GM12801 (cell line): ENCODE measurements around the gene DTWD1.

Source experiments
- TF ChIP-seq, protein P1 (sequence below): IDR thresholded peaks from one replicate; pipeline ENCODE4 v1.5.1; 2011; ENCODE audit warnings: control low read depth; ENCODE audit not compliant: insufficient read length; ENCODE audit errors: extremely low read depth

Gene DTWD1

DNA sequence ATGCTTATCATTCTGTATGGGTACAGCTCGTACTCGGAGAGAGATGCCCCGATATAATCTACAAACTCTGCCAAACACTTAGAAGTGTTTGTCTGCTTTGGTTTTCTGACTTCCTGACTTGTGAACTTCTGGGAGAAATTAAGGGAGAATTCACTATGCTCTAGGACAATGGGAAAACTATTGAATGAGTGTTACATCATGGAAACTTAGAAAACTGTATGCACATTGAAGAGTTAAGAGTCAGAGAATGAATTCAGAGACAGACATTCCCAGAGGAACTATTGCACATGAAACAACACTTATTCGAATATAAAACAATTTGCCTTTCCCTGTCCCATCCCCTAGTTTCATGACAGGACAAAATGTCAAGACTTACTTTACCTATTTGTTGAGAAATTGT, 57.8 kb downstream of the DTWD1 start:
- TF ChIP-seq, protein P1, sequence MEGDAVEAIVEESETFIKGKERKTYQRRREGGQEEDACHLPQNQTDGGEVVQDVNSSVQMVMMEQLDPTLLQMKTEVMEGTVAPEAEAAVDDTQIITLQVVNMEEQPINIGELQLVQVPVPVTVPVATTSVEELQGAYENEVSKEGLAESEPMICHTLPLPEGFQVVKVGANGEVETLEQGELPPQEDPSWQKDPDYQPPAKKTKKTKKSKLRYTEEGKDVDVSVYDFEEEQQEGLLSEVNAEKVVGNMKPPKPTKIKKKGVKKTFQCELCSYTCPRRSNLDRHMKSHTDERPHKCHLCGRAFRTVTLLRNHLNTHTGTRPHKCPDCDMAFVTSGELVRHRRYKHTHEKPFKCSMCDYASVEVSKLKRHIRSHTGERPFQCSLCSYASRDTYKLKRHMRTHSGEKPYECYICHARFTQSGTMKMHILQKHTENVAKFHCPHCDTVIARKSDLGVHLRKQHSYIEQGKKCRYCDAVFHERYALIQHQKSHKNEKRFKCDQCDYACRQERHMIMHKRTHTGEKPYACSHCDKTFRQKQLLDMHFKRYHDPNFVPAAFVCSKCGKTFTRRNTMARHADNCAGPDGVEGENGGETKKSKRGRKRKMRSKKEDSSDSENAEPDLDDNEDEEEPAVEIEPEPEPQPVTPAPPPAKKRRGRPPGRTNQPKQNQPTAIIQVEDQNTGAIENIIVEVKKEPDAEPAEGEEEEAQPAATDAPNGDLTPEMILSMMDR = no peak

DNA sequence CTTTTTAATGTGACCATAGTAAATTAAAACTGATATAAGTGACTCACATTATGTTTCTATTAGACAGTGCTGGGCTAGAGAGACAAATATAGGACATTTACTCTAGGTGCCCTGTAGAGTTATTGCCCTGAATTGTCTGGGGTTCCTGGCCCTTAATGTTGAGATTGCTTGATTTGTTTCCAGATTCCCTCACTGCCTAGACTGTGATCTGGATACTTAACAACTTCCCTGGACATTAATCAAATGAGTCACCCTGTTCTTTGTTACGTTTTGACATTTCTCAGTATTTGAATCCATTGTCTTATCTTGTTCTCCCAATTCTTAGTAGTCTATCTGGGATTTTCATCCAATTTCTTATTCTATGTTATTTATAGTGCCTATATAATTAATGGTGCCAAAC, 65.8 kb downstream of the DTWD1 start:
- TF ChIP-seq, protein P1 = no peak

DNA sequence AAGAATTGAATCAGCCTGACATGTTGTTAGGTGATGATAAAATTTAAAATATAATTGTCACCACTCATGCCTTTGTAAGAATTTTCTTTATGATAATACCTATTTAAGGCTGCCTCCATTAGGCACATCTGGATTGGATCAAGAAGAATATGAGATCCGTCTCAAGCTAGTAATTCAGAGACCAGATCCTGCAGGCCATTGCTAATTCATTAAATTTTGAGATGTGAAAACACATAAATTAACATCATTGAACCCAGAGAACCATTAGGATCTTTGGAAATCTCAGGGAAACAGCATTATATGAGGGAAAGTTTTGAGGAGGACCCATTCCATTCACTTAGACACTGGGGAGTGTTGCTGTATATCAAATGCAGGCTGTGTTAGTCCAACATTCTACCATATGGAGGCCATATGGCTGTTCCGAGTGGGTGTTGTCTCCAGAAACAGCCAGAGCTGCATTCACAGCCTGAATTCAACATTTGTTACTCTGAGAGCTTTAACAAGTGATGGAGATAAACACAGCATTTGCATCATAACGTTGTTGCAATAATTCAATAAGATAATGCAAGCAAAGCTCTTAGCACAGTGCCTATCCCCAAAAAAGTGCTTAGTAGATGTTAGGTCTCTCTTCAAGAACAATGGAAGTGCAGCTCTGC, 67.4 kb downstream of the DTWD1 start:
- TF ChIP-seq, protein P1 = no peak

DNA sequence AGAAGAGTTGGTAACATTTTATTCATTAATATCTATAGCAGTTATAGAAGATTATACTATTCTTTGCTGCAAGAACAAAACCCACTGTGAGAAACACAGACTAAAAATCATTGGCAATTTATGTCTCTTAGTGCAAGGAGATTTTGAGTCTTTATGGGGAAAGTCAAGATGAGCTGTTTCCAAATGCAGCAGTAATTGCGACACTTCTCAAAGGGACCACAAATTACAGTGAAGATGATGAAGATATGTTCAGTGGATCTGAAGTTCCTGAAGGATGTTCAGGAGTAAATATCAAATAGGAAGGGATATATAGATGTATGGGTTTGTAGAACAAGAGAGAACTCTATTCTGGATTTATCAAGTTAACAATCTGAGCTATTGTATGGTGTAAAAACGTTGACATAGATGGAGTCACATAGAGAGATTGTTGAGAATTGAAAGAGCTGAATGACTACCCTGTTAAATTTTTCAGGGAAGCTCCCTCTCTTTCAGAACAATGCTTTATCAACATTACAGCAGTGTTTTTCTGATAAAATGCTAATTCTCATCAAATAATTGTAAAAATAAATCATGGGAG, 71.8 kb downstream of the DTWD1 start:
- TF ChIP-seq, protein P1 = no peak

DNA sequence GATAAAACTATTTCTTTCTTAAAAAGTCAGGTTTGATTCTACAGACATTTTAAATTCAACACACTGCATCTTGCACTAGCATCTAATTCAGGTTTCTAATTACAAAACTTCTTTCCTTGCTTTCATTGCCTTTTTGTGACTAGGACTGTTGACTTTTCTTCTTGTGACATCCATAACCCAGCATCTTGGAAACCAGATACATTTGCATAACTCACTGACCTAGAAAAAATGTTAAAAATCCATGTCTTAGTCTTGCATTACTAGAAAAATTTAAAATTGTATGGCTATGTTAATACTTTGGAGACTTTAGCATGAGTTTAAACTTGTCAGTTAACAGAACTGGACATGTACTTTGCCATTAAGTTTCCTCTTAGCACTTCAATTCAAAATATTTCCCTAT, 72.7 kb downstream of the DTWD1 start:
- TF ChIP-seq, protein P1 = no peak

DNA sequence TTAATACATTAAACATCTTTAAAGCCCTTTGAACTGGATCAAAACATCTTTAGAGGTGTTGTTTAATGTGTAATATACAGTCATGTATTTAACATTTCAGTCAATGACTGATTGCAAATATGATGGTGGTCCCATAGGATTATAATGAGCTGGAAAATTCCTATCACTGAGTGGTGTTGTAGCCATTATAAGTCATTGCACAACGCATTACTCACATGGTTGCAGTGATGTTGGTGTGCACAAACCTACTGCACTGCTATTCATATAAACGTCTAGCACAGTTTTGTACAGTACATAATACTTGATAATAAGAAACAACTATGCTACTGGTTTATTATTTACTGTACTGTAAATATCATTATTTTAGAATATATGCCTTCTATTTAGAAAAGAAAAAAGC, 75.6 kb downstream of the DTWD1 start:
- TF ChIP-seq, protein P1 = no peak

DNA sequence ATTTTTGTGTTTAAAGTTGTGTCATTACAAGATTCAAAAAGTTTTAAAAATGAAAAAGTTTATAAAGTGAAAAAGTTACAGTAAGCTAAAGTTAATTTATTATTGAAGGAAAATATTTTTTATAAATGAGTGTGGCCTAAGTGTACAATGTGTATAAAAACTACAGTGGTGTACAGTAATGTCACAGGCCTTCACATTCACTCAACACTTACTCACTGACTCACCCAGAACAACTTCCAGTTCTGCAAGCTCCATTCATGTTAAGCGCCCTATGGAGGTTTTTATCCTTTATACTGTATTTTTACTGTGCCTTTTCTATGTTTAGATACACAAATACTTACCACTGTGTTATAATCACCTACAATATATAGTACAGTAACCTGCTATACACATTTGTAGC, 76.3 kb downstream of the DTWD1 start:
- TF ChIP-seq, protein P1 = no peak
